HG02571 (cell line): ENCODE measurements around the gene FASTKD3.
A peak's percentile ranks its signal among the peaks of the same experiment; 100 is the strongest.

Source experiments
- ATAC-seq: cut with Tn5 transposase; IDR thresholded peaks from one replicate; pipeline ENCODE4 v1.9.1; 2021; ENCODE audit warnings: mild to moderate bottlenecking, moderate library complexity; ENCODE audit not compliant: unreplicated experiment

FASTKD3 gene

GRCh38 chr5:7850395-7851239 is 18.2 kb downstream of the FASTKD3 start, which contains the start of gene CFAP90:
TSS of gene CFAP90 (minus strand) at chr5:7851133. CDS start at chr5:7851021, 112 bp downstream.
- no peak for ATAC-seq

GRCh38 chr5:7849681-7850394 is 19.0 kb downstream of the FASTKD3 start:
- ATAC-seq: no peak

GRCh38 chr5:7848296-7848695 is 20.5 kb downstream of the FASTKD3 start:
- no peak for ATAC-seq

GRCh38 chr5:7846327-7846726 is 22.5 kb downstream of the FASTKD3 start:
- ATAC-seq: no peak

GRCh38 chr5:7845557-7845956 is 23.3 kb downstream of the FASTKD3 start:
- no peak for ATAC-seq

GRCh38 chr5:7844901-7845300 is 23.9 kb downstream of the FASTKD3 start:
- no peak for ATAC-seq

- no peak for ATAC-seq
Observed at GRCh38 chr5:7842531-7842930, 26.3 kb downstream of the FASTKD3 start.

- no peak for ATAC-seq
Observed at GRCh38 chr5:7837403-7837802, 31.4 kb downstream of the FASTKD3 start.

- no peak for ATAC-seq
Observed at GRCh38 chr5:7834982-7835381, 33.8 kb downstream of the FASTKD3 start.

GRCh38 chr5:7828269-7828668 is 40.6 kb downstream of the FASTKD3 start:
- no peak for ATAC-seq

- no peak for ATAC-seq
Observed at GRCh38 chr5:7827610-7828009, 41.2 kb downstream of the FASTKD3 start.

GRCh38 chr5:7825630-7826029 is 43.2 kb downstream of the FASTKD3 start:
- no peak for ATAC-seq

- ATAC-seq: no peak
Observed at GRCh38 chr5:7824995-7825394, 43.8 kb downstream of the FASTKD3 start.

- ATAC-seq: no peak
Observed at GRCh38 chr5:7823594-7823993, 45.2 kb downstream of the FASTKD3 start.

- no peak for ATAC-seq
Observed at GRCh38 chr5:7822449-7822848, 46.4 kb downstream of the FASTKD3 start.

GRCh38 chr5:7816535-7816901 is 52.3 kb downstream of the FASTKD3 start:
- ATAC-seq: no peak

GRCh38 chr5:7815892-7816534 is 52.8 kb downstream of the FASTKD3 start:
- ATAC-seq: peak; percentile 89

GRCh38 chr5:7814816-7815215 is 54.0 kb downstream of the FASTKD3 start:
- no peak for ATAC-seq

- no peak for ATAC-seq
Observed at GRCh38 chr5:7813576-7813975, 55.3 kb downstream of the FASTKD3 start.

- ATAC-seq: no peak
Observed at GRCh38 chr5:7813007-7813406, 55.8 kb downstream of the FASTKD3 start.

GRCh38 chr5:7811715-7812114 is 57.1 kb downstream of the FASTKD3 start:
- ATAC-seq: no peak
